Loucy (cell line): Measurements from ENCODE around the gene SAA4.
"Not testable (repeated sequence)": the region's sequence is repeated elsewhere in the genome, so short reads cannot be mapped to it uniquely, and the experiment has no call there.

Experiments
- H2AFZ ChIP-seq: fragments of 200-600 bp; sonication (generic); 2 replicates; pipeline ENCODE4 v1.6.0; 2016; ENCODE audit warnings: antibody characterized with exemption, mild to moderate bottlenecking, low read length, moderate library complexity
- H3F3A ChIP-seq: fragments of 200-600 bp; 2 replicates; pipeline ENCODE4 v1.6.0; 2016; ENCODE audit warnings: antibody characterized with exemption, low read depth, mild to moderate bottlenecking
- H3K27me3 ChIP-seq: fragments of 200-600 bp; sonication (generic); 2 replicates; pipeline ENCODE4 v1.6.1; 2014; ENCODE audit warnings: low read length, mild to moderate bottlenecking; ENCODE audit not compliant: insufficient read depth, poor library complexity, severe bottlenecking
- H3K36me3 ChIP-seq: fragments of 200-600 bp; sonication (generic); 2 replicates; pipeline ENCODE4 v1.6.1; 2016; ENCODE audit warnings: low read length; ENCODE audit not compliant: insufficient read depth
- H3K4me1 ChIP-seq: fragments of 200-600 bp; sonication (generic); 2 replicates; pipeline ENCODE4 v1.5.1; 2014; ENCODE audit warnings: low read length, mild to moderate bottlenecking; ENCODE audit not compliant: insufficient read depth, poor library complexity, severe bottlenecking
- H3K4me2 ChIP-seq: fragments of 200-600 bp; sonication (generic); 2 replicates; pipeline ENCODE4 v1.6.0; 2014; ENCODE audit warnings: antibody characterized with exemption, low read length, low read depth, mild to moderate bottlenecking; ENCODE audit not compliant: poor library complexity, severe bottlenecking
- H3K4me3 ChIP-seq: fragments of 200-600 bp; sonication (generic); 2 replicates; pipeline ENCODE4 v1.5.1; 2014; ENCODE audit warnings: low read length, mild to moderate bottlenecking, mixed read lengths; ENCODE audit not compliant: poor library complexity, severe bottlenecking
- H3K79me2 ChIP-seq: fragments of 200-600 bp; sonication (generic); 2 replicates; pipeline ENCODE4 v1.6.1; 2014; ENCODE audit warnings: low read length; ENCODE audit not compliant: insufficient read depth
- H3K9ac ChIP-seq: fragments of 200-600 bp; sonication (generic); 2 replicates; pipeline ENCODE4 v1.6.0; 2014; ENCODE audit warnings: mild to moderate bottlenecking, low read depth, low read length, moderate library complexity; ENCODE audit not compliant: poor library complexity, severe bottlenecking
- H3K9me2 ChIP-seq: fragments of 200-600 bp; sonication (generic); replicated peaks from 2 replicates; pipeline ENCODE4 v1.6.1; 2016; ENCODE audit warnings: low read depth, low read length, mixed read lengths
- H3K9me3 ChIP-seq: fragments of 200-600 bp; sonication (generic); 2 replicates; pipeline ENCODE4 v1.6.1; 2014; ENCODE audit warnings: mild to moderate bottlenecking, antibody characterized with exemption, low read length, low read depth; ENCODE audit not compliant: insufficient read depth
- H4K20me1 ChIP-seq: fragments of 200-600 bp; sonication (generic); 2 replicates; pipeline ENCODE4 v1.6.0; 2014; ENCODE audit warnings: antibody characterized with exemption, low read length, mild to moderate bottlenecking; ENCODE audit not compliant: insufficient read depth, poor library complexity, severe bottlenecking
- EZH2phosphoT487 ChIP-seq: fragments of 200-600 bp; IDR thresholded peaks from 2 replicates; pipeline ENCODE4 v1.6.1; 2018; ENCODE audit warnings: antibody characterized with exemption, mild to moderate bottlenecking, moderate library complexity, borderline replicate concordance
- TF ChIP-seq, protein P1 (sequence below): fragments of 200-600 bp; sonication (generic); conservative IDR thresholded peaks from 2 replicates; pipeline ENCODE4 v1.5.1; 2014; ENCODE audit warnings: mild to moderate bottlenecking, antibody characterized with exemption, low read length

SAA4 gene

GRCh38 chr11:18196532-18196931 lies 40.1 kb downstream of the SAA4 start:
- no peaks in the 10 kb centered on the region for H3K9me2 ChIP-seq
- no peak overlapping the region for H3K4me3 ChIP-seq
- H3F3A ChIP-seq: no peaks in the 10 kb centered on the region
- H3K79me2 ChIP-seq: no peaks in the 10 kb centered on the region
- no peak overlapping the region for H3K4me2 ChIP-seq
- no peak for TF ChIP-seq EZH2phosphoT487
- TF ChIP-seq, protein P1, sequence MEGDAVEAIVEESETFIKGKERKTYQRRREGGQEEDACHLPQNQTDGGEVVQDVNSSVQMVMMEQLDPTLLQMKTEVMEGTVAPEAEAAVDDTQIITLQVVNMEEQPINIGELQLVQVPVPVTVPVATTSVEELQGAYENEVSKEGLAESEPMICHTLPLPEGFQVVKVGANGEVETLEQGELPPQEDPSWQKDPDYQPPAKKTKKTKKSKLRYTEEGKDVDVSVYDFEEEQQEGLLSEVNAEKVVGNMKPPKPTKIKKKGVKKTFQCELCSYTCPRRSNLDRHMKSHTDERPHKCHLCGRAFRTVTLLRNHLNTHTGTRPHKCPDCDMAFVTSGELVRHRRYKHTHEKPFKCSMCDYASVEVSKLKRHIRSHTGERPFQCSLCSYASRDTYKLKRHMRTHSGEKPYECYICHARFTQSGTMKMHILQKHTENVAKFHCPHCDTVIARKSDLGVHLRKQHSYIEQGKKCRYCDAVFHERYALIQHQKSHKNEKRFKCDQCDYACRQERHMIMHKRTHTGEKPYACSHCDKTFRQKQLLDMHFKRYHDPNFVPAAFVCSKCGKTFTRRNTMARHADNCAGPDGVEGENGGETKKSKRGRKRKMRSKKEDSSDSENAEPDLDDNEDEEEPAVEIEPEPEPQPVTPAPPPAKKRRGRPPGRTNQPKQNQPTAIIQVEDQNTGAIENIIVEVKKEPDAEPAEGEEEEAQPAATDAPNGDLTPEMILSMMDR: no peak
- no peak overlapping the region for H3K9ac ChIP-seq
- peaks cover 82% of the 10 kb centered on the region for H3K27me3 ChIP-seq
- no peaks in the 10 kb centered on the region for H3K9me3 ChIP-seq
- no peaks in the 10 kb centered on the region for H4K20me1 ChIP-seq
- H3K36me3 ChIP-seq: no peaks in the 10 kb centered on the region
- no peak overlapping the region for H2AFZ ChIP-seq
- H3K4me1 ChIP-seq: no peaks in the 10 kb centered on the region

GRCh38 chr11:18193010-18193409 lies 43.6 kb downstream of the SAA4 start:
- Histone ChIP-seq H4K20me1 (no peaks in the 10 kb centered on the region), H3K79me2 (no peaks in the 10 kb centered on the region), H3K4me3 (no peak overlapping the region), H3K36me3 (no peaks in the 10 kb centered on the region), H3K9ac (no peak overlapping the region), H3F3A (no peaks in the 10 kb centered on the region), H3K4me2 (no peak overlapping the region), H3K9me3 (no peaks in the 10 kb centered on the region), H3K4me1 (no peaks in the 10 kb centered on the region), H3K9me2 (no peaks in the 10 kb centered on the region), H2AFZ (no peak overlapping the region), H3K27me3 (peaks cover 58% of the 10 kb centered on the region)
- TF ChIP-seq, protein P1: no peak
- TF ChIP-seq EZH2phosphoT487: no peak

- Histone ChIP-seq H3K4me1 (no peaks in the 10 kb centered on the region), H2AFZ (no peak overlapping the region), H3K4me3 (no peak overlapping the region), H4K20me1 (no peaks in the 10 kb centered on the region), H3K27me3 (peaks cover 44% of the 10 kb centered on the region), H3K9ac (no peak overlapping the region), H3K36me3 (no peaks in the 10 kb centered on the region), H3K9me2 (no peaks in the 10 kb centered on the region), H3F3A (no peaks in the 10 kb centered on the region), H3K79me2 (no peaks in the 10 kb centered on the region), H3K9me3 (no peaks in the 10 kb centered on the region), H3K4me2 (no peak overlapping the region)
- no peak for TF ChIP-seq EZH2phosphoT487
- TF ChIP-seq, protein P1: no peak
These were observed 45.2 kb downstream of the SAA4 start for GRCh38 chr11:18191376-18191775.

DNA sequence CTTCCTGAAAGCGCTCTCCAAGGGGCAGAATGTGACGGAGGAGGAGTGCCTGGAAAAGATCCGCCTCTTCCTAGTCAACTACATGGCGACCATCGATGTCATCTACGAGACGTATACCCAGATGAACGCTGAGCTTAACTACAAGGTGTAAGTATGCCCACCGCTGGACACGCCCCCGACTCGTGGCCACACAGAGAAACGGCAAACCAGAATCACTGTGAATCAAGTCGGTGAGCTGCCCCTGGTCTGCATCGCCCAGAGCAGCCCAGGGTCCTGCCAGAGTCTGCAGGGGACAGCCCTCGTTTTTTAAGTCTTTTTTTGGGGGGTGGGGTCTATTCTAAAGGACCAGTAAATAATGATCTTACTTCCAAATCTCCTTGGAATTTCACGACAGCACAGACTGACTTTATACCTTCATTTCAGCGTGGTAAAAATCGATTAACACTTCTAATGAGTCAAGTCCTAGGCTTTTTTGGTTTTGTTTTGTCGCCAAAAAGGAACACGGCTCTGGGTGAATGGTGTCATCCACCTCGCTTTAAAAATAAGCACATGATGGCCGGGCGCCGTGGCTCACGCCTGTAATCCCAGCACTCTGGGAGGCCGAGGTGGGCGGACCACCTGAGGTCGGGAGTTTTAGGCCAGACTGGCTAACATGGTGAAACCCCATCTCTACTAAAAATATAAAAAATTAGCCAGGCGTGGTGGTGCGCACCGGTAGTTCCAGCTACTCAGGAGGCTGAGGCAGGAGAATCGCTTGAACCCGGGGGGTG lies 46.9 kb downstream of the SAA4 start:
- not testable (repeated sequence) for H3K4me3 ChIP-seq, H3K4me1 ChIP-seq, H3K9ac ChIP-seq, H4K20me1 ChIP-seq, H3K4me2 ChIP-seq, H3K9me2 ChIP-seq, H2AFZ ChIP-seq, H3K79me2 ChIP-seq, H3F3A ChIP-seq, H3K36me3 ChIP-seq, H3K9me3 ChIP-seq
- peaks cover 31% of the 10 kb centered on the region for H3K27me3 ChIP-seq
